ENCODE results near the gene PPAT. TPM values are rescaled to one million over a fixed set of nuclear protein-coding genes. Genes with fewer than 3 reads are reported as not detected.

Gene PPAT
- total RNA-seq, 1 experiment from 2014 or later, result 35.9 TPM

- H4K20me1 ChIP-seq (ENCODE audit: low read length), result peaks cover 68% of the 10 kb centered on the region
- no peak overlapping the region for H2AFZ ChIP-seq (ENCODE audit: low read length)
- no peak overlapping the region for H3K9ac ChIP-seq (ENCODE audit: low read length)
- ATAC-seq (no peak), DNase-seq (no peak)
- no peak overlapping the region for H3K4me3 ChIP-seq (ENCODE audit: low read length)
- H3F3A ChIP-seq (ENCODE audit: low read length, unreplicated experiment), result no peaks in the 10 kb centered on the region
- intact Hi-C loops (cut with micrococcal nuclease), result no loop called here
- no TSS peak for BruUV-seq (replicated peaks)
- no peaks in the 10 kb centered on the region for H3K4me1 ChIP-seq (ENCODE audit: insufficient read depth, low read length)
- TF ChIP-seq CTCF (conservative IDR thresholded peaks at IDR 0.05; ENCODE audit: low read depth, low read length) (no peak), EZH2phosphoT487 (IDR thresholded peaks at IDR 0.05; ENCODE audit: borderline replicate concordance, low read length) (no peak)
- no peaks in the 10 kb centered on the region for H3K9me2 ChIP-seq (replicated peaks; ENCODE audit: low read length)
- CTCF ChIA-PET, result no interaction called here
- no peaks in the 10 kb centered on the region; the same call in none of the 2 replicates for H3K36me3 ChIP-seq (ENCODE audit: low read depth, low read length)
- POLR2A ChIA-PET (ENCODE audit: unreplicated experiment), result no interaction called here
- H3K79me2 ChIP-seq (ENCODE audit: low read length), result peaks cover 100% of the 10 kb centered on the region
- no peak overlapping the region for H3K27ac ChIP-seq (ENCODE audit: low read length)
- no peaks in the 10 kb centered on the region for H3K9me3 ChIP-seq (ENCODE audit: low read length)
- no peaks in the 10 kb centered on the region for H3K27me3 ChIP-seq (ENCODE audit: low read length)
- no peak overlapping the region for H3K4me2 ChIP-seq (ENCODE audit: low read length)
Observed at GRCh38 chr4:56426273-56426672, 9.1 kb downstream of the PPAT start.

- no TSS peak for BruUV-seq (replicated peaks)
- TF ChIP-seq EZH2 (IDR thresholded peaks at IDR 0.05; ENCODE audit: low read length, unreplicated experiment) (no peak), EZH2phosphoT487 (IDR thresholded peaks at IDR 0.05; ENCODE audit: borderline replicate concordance, low read length) (no peak), CTCF (conservative IDR thresholded peaks at IDR 0.05; ENCODE audit: low read depth, low read length) (no peak)
- Histone ChIP-seq H3K4me2 (ENCODE audit: low read length) (no peak overlapping the region), H3K9me3 (ENCODE audit: low read length) (no peaks in the 10 kb centered on the region), H3K4me3 (ENCODE audit: low read length) (no peak overlapping the region), H3K79me2 (ENCODE audit: low read length) (peaks cover 100% of the 10 kb centered on the region), H2AFZ (ENCODE audit: low read length) (no peak overlapping the region), H3K27me3 (ENCODE audit: low read length) (no peaks in the 10 kb centered on the region), H3K9ac (ENCODE audit: low read length) (no peak overlapping the region), H3K4me1 (ENCODE audit: insufficient read depth, low read length) (no peaks in the 10 kb centered on the region), H4K20me1 (ENCODE audit: low read length) (peaks cover 65% of the 10 kb centered on the region), H3K27ac (ENCODE audit: low read length) (no peak overlapping the region), H3K36me3 (ENCODE audit: low read depth, low read length) (peaks cover 2% of the 10 kb centered on the region), H3F3A (ENCODE audit: low read length, unreplicated experiment) (no peaks in the 10 kb centered on the region), H3K9me2 (replicated peaks; ENCODE audit: low read length) (no peaks in the 10 kb centered on the region)
- CTCF ChIA-PET, result interaction anchor here (0.6 to 0.8 kb wide), 2 partner anchors 9 to 33 kb away, joined by 5 to 6 read pairs; partner anchors contain the start of gene PPAT
- POLR2A ChIA-PET (ENCODE audit: unreplicated experiment), result no interaction called here
- no peak; the same call in 1 of the 2 replicates for ATAC-seq
- intact Hi-C loops (cut with micrococcal nuclease), result loop anchor here (1.0 kb wide), 3 partner anchors 119 to 411 kb away; no protein-coding TSS in a partner anchor
- no peak for DNase-seq
Observed at GRCh38 chr4:56425518-56425917, 9.9 kb downstream of the PPAT start.

GRCh38 chr4:56424697-56425514, 10.5 kb downstream of the PPAT start:
- POLR2A ChIA-PET (ENCODE audit: unreplicated experiment), result no interaction called here
- CTCF ChIA-PET, result interaction anchor here (0.6 to 0.8 kb wide), 2 partner anchors 10 to 33 kb away, joined by 5 to 6 read pairs; partner anchors contain the start of gene PPAT
- Histone ChIP-seq H2AFZ (ENCODE audit: low read length) (no peak overlapping the region), H3K9me3 (ENCODE audit: low read length) (no peaks in the 10 kb centered on the region), H3F3A (ENCODE audit: low read length, unreplicated experiment) (no peaks in the 10 kb centered on the region), H3K9ac (ENCODE audit: low read length) (no peak overlapping the region), H3K9me2 (replicated peaks; ENCODE audit: low read length) (no peaks in the 10 kb centered on the region), H3K4me2 (ENCODE audit: low read length) (no peak overlapping the region), H3K4me3 (ENCODE audit: low read length) (no peak overlapping the region), H3K27ac (ENCODE audit: low read length) (no peak overlapping the region), H3K27me3 (ENCODE audit: low read length) (no peaks in the 10 kb centered on the region), H3K36me3 (ENCODE audit: low read depth, low read length) (peaks cover 6% of the 10 kb centered on the region), H3K4me1 (ENCODE audit: insufficient read depth, low read length) (no peaks in the 10 kb centered on the region), H4K20me1 (ENCODE audit: low read length) (peaks cover 59% of the 10 kb centered on the region), H3K79me2 (ENCODE audit: low read length) (peaks cover 100% of the 10 kb centered on the region)
- TF ChIP-seq EZH2 (IDR thresholded peaks at IDR 0.05; ENCODE audit: low read length, unreplicated experiment) (no peak), CTCF (conservative IDR thresholded peaks at IDR 0.05; ENCODE audit: low read depth, low read length) (peak; percentile 93), EZH2phosphoT487 (IDR thresholded peaks at IDR 0.05; ENCODE audit: borderline replicate concordance, low read length) (no peak)
- ATAC-seq (peak; percentile 59), DNase-seq (peak; percentile 61)
- intact Hi-C loops (cut with micrococcal nuclease), result loop anchor here (1.0 kb wide), 3 partner anchors 119 to 411 kb away; no protein-coding TSS in a partner anchor
- BruUV-seq (replicated peaks), result no TSS peak
